DOHH2 (cell line): ENCODE results near the gene BSN.

ENCODE experiments used
- EZH2phosphoT487 ChIP-seq: fragments of 200-600 bp; sonication (generic); IDR thresholded peaks from 2 replicates; pipeline ENCODE4 v1.6.1; 2017; ENCODE audit warnings: borderline replicate concordance, mild to moderate bottlenecking, antibody characterized with exemption, low read length, moderate library complexity, mixed read lengths
- TF ChIP-seq, protein P1 (sequence below): fragments of 200-600 bp; sonication (generic); IDR thresholded peaks from one replicate; pipeline ENCODE4 v1.5.1; 2014; ENCODE audit warnings: antibody characterized with exemption, mild to moderate bottlenecking, low read depth, low read length; ENCODE audit not compliant: poor library complexity, severe bottlenecking

DNA sequence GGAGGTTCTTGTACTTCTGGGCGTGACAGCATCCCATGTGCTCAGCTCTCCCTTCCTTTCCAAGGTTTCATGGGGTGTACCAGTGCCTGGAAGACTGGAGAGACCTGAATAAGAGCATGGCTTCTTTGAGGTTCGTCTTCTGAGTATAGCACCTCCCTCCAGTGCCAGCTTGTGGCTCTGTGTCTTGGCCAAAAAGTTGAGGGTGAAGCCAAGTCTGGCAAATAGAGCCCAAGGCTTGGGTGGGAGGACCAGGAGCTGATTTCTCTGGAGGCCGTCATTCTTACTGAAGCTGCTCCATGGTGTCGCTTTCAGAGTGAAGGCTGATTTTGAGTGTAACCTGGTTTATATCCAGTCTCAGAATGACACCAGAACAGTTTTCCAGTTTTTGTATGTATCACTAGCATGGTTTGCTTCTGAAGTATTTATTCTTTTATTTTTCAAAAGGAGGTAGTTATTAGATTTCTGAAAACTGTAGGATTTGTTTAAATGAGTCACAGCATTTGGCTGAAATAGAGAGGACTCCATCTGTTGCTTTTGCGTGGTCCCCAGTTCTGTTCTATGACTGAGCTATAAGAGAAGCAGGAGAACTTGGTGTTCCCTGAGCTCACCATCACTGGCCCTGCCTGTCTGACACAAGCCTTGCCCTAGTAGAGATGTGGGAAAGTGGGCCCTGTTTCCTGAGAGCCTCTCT, 47.2 kb downstream of the BSN start:
- TF ChIP-seq, protein P1, sequence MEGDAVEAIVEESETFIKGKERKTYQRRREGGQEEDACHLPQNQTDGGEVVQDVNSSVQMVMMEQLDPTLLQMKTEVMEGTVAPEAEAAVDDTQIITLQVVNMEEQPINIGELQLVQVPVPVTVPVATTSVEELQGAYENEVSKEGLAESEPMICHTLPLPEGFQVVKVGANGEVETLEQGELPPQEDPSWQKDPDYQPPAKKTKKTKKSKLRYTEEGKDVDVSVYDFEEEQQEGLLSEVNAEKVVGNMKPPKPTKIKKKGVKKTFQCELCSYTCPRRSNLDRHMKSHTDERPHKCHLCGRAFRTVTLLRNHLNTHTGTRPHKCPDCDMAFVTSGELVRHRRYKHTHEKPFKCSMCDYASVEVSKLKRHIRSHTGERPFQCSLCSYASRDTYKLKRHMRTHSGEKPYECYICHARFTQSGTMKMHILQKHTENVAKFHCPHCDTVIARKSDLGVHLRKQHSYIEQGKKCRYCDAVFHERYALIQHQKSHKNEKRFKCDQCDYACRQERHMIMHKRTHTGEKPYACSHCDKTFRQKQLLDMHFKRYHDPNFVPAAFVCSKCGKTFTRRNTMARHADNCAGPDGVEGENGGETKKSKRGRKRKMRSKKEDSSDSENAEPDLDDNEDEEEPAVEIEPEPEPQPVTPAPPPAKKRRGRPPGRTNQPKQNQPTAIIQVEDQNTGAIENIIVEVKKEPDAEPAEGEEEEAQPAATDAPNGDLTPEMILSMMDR: no peak
- no peak for TF ChIP-seq EZH2phosphoT487
